ENCODE measurements around the gene TMEM138.
"Not testable (repeated sequence)": the region's sequence is repeated elsewhere in the genome, so short reads cannot be mapped to it uniquely, and the experiment has no call there.

TMEM138 gene

GRCh38 chr11:61367406-61367805 is 5.2 kb downstream of the TMEM138 start:
- DNase-seq = no peak

DNA sequence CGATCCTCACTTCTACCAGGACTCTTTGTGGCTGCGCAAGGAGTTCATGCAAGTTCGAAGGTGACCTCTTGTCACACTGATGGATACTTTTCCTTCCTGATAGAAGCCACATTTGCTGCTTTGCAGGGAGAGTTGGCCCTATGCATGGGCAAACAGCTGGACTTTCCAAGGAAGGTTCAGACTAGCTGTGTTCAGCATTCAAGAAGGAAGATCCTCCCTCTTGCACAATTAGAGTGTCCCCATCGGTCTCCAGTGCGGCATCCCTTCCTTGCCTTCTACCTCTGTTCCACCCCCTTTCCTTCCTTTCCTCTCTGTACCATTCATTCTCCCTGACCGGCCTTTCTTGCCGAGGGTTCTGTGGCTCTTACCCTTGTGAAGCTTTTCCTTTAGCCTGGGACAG is 6.5 kb downstream of the TMEM138 start:
- no peak for DNase-seq

DNA sequence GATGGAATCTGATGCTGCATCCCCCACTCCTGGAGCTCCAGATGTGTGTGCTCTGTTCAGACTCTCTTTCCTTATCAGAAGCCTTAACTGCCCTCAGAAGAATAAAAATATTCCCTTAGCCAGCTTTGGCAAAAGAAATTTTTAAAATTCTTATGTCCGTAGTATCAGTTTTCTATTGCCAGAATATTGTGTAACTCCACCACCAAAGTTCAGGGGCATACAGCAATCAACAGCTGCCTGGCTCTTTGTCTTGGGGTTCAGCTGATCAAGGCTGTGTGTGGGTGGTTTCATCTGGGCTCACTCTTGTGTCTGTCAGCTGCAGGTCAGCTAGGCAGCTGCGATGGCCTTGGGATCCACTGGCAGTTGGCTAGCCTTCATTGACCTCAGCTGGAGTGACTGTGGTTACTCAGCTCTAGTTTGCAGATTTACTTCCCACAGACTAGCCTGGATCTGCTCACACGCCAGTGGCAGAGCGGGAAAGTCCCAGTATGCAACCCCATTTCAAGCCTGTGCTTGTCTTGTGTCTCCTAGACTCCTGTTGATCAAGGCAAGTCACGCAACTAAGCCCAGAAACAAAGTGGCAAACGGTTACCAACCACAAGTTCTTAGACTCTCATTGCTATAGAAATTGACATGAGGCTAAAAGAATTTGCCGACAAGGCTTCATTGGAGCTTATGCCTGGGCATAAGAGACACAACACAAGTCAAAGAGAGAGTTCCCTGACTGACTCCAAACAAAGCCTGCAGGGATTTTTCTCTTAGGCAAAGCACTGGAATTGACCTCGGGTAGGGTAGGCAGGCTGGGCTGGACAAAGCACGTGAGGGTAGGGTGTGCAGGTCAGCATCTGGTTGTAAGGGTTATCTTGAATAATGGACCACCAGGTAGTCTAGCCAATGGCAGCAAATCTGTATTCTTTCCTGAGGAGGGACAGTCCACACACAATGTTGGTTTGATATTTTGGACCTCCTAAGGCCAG is 7.5 kb downstream of the TMEM138 start:
- peak; percentile 92 for DNase-seq

DNA sequence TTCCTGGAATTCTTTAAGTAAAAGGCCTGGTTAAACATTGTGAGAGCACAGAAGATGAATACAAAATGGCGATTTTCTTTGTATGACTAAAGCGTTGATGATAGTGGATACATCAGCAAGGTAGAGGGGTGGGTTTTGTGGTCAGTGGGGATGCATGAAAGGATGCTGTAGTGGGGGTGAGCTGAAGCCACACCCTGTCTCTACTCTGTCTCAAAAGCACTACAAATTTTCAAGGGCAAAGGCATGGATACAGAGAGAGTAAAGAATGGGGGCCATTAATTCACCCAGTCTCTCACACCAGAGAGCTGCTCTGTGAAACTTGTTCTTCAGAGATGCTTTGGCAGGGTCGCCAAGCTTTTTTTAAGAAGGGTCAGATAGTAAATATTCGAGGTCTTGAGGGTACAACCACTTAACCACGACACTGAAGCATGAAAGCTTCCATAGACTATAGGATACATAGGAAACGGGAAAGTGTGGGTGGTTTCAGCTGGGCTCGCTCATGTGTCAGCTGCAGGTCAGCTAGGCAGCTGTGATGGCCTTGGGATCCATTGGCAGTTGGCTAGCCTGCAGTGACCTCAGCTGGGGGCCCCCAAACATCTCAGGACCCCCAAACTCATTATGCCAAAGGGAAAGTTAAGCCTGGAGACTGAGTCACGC is 8.3 kb downstream of the TMEM138 start:
- peak; percentile 9 for DNase-seq

DNA sequence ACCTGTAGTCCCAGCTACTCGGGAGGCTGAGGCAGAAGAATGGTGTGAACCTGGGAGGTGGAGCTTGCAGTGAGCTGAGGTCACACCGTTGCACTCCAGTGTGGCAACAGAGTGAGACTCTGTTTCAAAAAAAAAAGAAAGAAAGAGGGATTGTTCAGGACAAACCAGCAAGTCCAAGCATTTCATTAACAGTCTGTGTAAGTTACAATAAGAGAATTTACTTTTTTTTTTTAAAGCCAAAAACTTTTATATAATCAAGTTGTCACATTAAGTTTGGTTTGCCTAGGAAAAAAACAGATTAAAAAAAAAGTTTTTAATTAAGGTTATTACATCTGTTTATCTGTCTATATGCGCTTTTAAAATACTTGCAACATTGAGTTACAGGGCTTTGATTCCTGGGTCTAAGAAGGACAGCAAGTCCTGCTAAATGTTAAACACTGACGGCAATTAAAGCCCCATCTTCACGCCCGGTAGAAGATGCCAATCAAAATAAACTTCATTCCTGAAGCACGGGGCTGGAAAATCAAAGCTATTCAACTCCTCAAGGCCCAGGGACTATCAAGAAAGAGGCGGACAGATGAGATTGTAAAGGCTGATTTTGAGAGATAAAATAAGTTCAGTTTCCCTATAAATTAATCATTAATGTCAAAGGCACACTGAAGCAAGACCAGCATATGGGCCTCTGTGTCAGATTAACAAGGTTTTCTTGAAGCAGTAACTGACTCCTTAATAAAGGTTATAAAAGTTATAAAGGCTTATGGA is 10.7 kb downstream of the TMEM138 start:
- no peak for DNase-seq

- no peak for DNase-seq
Measured at GRCh38 chr11:61375761-61376108, 13.6 kb downstream of the TMEM138 start.

DNA sequence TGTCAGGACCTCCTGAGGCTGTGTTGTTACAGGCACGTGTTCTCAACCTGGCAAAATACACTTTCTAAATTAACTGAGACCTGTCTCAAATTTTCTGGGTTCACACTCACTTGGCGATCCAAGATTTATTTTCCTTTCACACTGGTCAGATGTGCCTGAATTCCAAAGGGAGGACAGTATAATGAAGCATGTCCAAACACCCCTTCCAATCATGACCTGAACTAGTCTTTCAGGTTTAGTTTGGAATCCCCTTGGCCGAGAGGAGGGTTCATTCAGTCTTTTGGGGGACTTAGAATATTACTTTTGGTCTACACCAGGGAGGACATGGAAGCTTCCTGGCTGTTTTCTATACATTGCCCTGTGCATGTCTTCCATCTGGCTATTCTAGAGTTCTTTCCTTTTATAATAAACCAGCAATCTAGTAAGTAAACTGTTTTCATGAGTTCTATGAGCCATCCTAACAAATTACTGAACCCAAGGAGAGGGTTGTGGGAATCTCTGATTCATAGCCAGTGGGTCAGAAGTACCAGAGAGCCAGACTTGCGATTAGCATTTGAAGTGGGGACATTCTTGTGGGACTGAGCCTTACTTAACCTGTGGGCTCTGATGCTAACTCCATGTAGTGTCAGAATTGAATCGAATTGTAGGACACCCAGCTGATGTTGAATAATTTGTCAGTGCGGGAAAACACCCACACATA is 15.4 kb downstream of the TMEM138 start:
- peak; percentile 21 for DNase-seq

DNA sequence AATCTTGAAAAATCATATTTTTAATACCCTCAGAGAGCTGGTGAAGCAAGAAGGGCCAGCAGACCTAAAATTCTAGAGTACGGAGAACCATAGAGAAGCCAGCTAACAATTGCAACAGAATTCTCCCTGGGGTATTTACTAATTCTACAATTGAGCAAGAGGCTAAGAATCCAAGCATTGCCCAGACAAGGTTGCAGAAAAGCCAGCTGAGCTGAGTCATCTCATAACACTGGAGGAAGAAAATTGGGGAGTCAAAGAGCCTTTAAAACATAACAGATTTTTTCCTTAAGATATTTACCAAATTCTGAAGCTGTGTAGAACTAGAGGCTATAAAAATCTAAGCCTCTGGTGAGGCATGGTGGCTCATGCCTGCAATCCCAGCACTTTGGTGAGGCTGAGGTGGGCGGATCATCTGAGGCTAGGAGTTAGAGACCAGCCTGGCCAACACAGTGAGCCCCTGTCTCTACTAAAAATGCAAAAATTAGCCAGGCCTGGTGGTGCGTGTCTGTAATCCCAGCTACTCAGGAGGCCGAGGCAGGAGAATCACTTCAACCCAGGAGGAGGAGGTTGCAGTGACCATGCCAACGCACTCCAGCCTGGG is 16.6 kb downstream of the TMEM138 start:
- peak; percentile 95 for DNase-seq

GRCh38 chr11:61380884-61381283 is 18.7 kb downstream of the TMEM138 start:
- no peak for DNase-seq

GRCh38 chr11:61383859-61384258 is 21.7 kb downstream of the TMEM138 start:
- DNase-seq = not testable (repeated sequence)

GRCh38 chr11:61384271-61385242 is 22.4 kb downstream of the TMEM138 start:
- DNase-seq = peak; percentile 26

- DNase-seq = no peak
Measured at GRCh38 chr11:61390161-61390560, 28.0 kb downstream of the TMEM138 start.

- DNase-seq = no peak
Measured at GRCh38 chr11:61392981-61393595, 30.9 kb downstream of the TMEM138 start.

DNA sequence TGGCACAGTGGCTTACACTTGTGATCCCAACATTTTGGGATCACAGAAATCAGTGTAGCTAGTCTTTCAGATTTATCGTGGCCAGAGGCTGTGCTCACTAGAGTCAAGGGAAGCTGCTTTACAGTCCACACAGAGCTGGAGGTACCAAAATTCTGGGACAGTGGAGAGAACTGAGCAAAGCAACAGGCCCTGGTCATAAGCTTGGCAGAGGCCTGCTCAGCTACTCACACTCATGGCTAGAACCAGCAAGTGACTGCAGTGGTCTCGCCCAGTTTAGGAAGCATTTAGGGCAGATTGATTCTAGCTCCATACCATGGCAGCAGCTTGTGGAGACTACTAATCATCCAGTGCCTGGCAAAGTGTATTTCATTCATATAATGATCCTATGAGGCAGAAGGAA is 39.0 kb downstream of the TMEM138 start:
- DNase-seq = no peak

DNA sequence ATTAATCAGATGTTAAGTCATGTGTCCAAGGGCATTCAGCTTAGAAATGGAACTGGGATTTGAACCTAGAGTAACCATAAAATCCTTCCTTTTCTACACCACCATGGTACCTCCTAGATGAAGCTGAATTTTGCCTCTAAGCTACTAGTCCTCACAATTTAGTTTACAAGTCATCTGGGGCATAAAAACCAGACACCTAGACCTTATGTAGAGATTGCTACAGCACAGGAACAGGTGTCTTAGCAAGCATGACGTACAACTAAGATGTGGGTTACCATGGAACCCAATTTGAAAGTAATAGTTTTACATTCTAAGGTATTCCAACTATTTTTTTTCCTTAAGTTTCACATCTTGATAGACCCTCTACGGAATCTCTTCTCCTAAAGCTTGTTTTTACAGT is 39.4 kb downstream of the TMEM138 start:
- no peak for DNase-seq

- no peak for DNase-seq
Measured at GRCh38 chr11:61403658-61404057, 41.5 kb downstream of the TMEM138 start.

GRCh38 chr11:61404103-61404502 is 41.9 kb downstream of the TMEM138 start:
- no peak for DNase-seq

GRCh38 chr11:61404641-61405040 is 42.5 kb downstream of the TMEM138 start:
- DNase-seq = no peak

- no peak for DNase-seq
Measured at GRCh38 chr11:61406067-61406466, 43.9 kb downstream of the TMEM138 start.

DNA sequence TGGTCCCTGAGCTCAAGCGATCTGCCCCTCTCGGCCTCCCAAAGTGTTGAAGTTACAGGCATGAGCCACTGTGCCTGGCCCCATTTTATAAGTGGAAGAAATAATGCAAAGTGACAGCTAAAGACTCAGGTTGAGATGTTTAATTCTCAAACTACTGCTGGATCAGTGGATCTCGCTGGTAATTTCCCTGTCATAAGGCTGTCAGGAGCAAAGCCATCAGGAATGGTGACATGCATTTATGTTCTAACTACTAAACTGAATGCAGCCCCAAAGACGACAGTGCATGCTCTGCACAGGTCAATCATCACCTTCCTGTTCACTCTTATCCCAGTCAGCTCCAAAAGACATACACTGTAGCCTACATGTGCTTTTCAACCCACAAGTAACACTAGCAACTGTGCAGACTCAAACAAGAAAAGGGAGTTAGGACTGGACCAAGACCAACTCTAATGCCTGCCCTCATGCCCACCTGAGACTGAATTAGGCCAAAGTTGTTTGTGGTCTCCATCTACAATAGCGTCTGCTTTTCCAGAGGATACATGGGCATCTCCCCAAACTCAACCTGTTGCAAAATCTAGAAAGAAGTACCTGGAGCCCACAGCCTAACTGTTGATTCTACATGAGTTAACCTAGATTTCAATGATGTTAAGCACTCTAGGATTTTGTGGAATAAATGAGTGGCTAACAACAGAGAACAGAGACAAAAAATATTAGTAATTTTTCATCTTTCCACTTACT is 45.0 kb downstream of the TMEM138 start:
- DNase-seq = no peak
